NCI-H1105 treated with DMSO at 0.1 percent for 48 hours (cell line): ENCODE measurements around the gene RRP36.
"Not testable (repeated sequence)": the region's sequence is repeated elsewhere in the genome, so short reads cannot be mapped to it uniquely, and the experiment has no call there.

Experiments
- DNase-seq: peaks from one replicate; lab custom pipeline; 2025; lab: John Stamatoyannopoulos, UW

RRP36 gene, protein sequence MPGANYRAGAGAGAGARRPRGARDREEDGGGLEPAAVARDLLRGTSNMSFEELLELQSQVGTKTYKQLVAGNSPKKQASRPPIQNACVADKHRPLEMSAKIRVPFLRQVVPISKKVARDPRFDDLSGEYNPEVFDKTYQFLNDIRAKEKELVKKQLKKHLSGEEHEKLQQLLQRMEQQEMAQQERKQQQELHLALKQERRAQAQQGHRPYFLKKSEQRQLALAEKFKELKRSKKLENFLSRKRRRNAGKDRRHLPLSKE

DNA sequence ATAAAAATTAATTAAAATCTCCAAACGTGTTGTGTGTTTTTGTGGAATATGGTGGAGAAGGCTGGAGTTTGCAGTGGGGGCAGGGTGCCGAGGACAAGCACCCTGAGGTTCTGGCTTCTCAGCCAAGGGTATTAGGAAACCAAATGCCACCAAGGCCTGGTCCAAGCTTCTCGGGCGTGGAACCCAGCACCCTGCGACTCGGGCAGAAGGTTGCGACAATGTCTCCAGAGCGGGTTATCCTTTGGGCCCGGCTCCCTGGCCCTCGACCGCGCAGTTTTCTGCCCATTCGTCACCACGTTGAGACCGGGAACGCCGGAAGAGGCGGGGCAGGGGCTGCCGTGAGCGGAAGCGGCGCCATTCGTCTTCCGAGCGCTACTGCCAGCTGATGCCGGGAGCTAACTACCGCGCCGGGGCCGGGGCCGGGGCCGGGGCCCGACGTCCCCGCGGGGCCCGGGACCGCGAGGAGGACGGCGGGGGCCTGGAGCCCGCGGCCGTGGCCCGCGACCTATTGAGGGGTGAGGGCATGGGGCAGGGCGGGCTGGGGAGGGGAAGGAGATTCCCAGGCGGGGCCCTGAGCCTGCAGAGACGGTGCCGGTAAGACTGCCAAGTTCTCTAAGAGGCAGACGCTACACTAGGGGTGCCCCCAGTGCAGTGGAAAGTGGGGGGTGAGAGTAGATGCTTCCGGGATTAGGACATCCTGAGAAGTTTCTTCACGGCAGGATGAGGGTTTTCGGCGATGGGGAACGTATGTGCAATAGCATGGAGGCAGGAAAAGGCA lies at the start of gene RRP36:
TSS of gene RRP36 (plus strand) at position 354 of the 778 bp plus-strand sequence. CDS start at position 386, 32 bp downstream.
- DNase-seq = peak; percentile 63

DNA sequence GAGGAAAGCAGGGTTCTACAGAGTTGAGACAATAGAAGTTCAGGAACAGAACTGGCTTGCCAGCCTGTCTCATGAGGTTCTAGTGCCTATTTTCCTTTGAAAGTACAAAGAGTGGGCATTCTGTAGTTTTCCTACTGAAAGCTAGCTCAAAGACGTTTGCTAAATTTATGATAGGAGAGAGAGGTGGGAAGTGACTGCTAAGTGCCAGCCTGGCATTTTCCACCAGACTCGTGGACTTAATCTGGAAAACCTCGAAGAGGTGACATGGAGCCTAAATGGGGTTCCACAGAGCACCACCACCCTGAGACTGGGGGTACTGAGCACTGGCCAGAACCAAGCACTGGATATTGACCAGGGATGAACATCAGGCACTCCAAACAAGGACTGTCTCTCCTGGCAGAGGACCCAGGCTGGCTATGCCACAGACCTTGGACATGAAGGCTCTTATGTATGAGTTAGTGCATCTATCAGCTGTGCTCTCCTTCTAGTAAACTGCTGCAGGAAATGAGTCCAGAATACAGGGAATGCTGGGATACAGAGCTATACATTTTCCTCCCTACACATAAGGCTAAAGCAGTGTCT lies 49.6 kb upstream of the RRP36 start:
- no peak for DNase-seq

DNA sequence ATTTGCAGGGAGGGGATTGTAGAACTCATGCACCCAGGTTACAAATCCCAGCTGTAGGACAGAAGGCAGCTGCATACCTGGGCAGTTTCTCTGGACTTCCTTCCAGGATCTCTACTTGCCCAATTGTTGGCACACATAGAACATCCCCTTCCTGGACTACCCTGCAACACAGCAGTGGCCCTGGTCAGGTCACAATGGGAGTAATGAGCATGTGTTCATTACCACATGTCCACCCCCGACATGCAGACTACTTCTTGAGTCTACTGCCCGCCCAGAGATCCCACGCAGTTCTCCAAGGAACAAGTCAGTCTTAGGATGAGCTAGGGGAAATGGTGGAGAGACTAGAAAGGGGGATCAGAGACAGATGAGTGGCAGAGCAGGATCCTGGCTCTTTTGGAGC lies 47.5 kb upstream of the RRP36 start:
- DNase-seq = no peak

DNA sequence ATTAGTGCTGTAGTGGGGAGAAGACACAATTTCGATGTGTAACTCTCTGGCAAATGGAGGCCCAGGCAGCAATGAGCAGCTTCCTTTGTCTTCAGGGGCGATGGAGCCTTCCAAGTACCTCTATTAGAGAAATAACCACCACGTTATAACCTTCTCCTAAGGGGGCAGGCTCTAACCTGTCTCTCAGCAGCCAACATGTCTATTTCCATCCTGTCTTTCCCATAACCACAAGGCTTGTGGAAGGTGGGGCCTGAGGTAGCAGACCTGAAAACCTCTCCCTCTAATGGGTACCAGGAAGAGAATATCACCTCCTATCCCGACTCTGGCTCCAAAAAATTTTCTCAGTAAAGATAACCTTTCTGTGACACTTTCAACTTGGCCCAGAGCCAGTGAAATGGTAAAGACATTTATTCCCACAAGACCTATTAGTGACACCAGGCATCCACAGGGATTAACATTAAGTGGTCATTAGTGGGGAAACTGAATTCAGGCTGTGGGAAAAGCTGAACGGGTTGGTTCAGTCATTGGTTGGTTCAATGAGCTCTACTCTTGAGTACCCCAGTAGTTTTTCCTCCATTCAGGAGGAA lies 46.4 kb upstream of the RRP36 start:
- no peak for DNase-seq

DNA sequence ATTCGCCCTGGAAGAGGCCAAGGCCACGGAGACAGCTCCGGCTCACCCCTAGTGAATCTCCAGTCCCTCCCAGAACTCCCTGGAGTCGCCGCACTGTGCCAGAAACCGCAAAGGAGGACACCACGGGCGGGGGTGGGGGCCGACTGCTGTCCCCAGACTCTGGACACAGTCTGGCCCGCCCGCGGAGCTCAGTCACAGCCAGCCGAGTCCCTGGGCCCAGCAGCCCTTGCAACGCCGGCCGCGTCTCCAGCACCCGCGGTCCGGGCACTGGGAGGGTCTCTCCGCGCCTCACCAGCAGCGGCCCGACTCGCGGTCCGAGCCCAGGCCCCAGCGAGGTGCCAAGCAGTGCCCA lies 43.0 kb upstream of the RRP36 start:
- no peak for DNase-seq

DNA sequence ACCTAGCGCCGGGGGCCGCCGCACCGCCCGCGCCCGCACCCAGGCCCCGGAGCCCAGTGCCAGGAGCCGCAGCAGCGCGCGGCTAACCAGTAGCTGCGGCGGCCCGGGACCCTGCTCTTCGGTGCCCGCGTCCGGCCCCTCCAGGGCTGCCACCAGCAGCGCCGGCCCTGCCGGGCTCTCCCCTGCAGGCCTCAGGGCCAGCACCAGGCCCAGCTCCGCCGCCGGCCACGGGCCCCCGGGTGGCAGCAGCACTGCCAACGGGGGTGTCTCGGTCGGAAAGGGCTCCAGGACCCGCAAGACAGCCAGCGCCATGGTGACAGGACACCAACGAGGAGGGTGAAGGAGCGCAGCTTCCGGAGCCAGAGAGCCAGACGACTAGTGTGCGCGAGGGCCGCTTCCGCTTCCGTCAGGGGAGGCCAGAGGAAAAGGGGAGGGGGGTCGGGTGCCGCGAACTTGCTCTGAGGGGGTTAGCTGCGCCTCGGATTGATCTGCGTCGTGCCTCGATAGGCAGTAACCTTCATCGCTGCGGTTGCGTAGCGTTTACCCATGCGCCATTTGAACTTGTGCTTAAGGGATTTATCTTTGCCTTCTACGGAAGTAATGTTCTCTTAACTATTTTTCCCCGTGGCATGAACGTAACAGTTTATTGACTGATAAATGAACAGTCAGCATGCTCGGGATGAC lies 42.4 kb upstream of the RRP36 start, which contains the start of gene PEX6:
TSS of gene PEX6 (minus strand) at position 343 of the 684 bp plus-strand sequence. CDS start at position 312, 31 bp downstream.
- DNase-seq = peak; percentile 93

DNA sequence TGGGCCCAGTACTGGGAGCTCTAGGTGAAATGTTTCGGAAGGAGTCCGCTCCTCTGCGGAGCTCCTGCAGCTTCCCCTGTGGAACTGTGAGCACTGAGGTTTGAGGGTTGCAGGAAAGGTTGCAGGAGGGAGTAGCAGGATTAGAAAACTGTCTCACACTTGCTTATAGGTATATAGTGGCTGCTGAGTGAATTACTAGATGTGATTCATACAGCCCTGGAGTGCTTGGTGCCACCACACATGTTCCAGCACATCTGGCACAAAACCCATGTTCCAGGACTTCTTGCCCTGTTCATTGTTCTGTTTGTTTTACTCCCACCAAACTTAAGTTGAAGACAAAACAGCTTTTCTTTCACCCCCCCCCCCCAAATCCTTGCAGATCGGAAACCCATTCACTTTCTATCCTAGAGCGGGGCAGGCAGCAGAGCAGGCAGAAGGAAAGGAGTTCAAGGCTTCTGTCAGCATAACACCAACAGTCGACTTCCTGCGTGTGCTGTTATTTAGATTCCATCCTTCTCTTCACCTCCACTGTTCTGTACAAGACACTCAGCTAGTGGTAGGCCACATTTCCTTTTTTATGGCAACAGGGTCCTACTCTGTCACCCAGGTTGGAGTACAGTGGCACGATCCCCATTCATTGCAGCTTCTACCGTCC lies 41.8 kb upstream of the RRP36 start:
- no peak for DNase-seq

DNA sequence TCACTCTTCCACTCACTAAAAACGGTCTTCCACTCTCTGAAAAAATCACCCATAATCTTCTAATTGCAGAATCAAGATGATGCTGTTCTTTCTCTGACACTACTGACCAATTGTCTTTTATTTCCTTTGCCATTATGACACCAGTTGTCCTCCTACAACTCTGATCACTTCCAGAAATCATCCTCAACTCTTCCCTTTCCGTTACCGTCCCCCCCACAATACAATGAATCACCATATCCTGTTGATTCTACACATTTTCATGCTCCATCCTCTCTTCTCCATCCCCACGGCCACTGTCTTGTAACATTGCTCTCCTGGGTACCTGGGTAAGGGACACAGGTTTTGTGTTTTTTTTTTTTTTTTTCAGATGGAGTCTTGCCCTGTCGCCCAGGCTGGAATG lies 39.6 kb upstream of the RRP36 start:
- no peak for DNase-seq

DNA sequence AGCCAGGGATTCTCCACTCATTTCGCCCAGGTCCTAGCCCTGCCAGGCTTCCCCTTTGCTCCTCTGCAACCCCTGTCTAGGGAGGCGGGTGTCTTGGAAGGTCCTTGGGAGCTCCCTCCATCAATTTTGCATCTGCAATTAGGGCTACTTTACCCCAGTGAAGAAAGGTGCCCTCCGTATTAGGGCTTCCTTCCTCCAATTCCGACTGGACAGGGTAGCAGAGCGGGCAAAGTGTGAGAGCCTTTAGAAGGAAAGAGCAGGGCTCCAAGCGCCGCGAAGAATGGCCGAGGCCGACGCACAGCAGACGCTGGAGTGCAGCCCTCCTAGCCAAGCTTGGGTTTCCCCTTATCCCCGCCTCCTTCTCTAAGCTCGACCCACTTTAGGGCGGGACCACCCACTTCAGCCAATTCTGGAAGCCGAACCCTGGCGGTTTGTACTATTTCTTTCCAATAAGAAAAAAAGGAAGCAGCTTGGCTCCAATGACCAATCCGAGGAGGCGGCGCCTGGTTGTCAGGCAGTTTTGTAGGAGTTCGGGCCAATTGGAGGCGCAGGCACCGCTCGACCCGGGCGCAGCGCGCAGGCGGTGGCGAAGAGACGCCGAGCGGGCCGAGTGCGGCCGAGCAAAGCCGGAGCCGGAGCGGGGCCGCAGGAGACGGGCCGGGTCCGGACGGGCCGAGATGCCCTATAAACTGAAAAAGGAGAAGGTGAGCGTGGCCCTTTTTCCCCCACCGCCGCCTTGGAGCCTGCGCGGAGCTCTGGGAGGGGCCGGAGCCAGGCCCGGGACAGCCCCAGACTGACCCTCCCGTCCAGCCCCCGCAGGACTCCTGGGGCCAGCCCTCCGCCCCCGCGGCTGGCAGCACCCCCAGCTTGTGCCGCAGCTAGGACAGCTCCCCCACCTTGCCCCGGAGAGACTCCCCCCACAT lies 37.2 kb upstream of the RRP36 start, which contains the start of gene PPP2R5D:
TSS of gene PPP2R5D (plus strand) at position 570 of the 923 bp plus-strand sequence. CDS start at position 678, 108 bp downstream.
- DNase-seq = peak; percentile 100

DNA sequence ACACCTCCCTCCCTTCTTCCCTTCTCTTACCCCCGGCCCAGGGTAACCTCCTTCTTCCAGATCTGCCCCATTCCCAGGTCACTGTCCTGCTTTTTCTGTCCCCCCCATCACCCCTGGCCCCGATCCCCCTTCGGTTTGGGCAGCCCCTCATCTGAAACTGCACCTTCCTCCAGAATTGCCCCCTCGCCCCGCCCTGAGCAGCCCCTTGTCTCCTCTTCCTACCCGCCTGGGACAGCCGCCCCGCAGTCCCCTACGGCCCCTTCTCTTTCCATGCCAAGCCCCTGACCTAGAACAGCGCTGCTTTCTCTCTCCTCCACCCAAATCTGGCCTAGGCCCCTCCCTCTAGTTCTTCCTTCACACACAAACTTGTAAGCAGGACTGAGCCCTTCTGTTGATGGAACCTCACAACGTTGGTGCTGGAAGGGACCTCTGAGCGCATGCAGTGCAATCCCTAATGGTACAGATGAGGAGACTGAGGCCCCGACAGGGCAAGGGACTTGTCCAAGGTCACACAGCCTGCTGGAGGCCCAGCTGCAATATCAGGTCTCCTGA lies 36.4 kb upstream of the RRP36 start:
- no peak for DNase-seq

DNA sequence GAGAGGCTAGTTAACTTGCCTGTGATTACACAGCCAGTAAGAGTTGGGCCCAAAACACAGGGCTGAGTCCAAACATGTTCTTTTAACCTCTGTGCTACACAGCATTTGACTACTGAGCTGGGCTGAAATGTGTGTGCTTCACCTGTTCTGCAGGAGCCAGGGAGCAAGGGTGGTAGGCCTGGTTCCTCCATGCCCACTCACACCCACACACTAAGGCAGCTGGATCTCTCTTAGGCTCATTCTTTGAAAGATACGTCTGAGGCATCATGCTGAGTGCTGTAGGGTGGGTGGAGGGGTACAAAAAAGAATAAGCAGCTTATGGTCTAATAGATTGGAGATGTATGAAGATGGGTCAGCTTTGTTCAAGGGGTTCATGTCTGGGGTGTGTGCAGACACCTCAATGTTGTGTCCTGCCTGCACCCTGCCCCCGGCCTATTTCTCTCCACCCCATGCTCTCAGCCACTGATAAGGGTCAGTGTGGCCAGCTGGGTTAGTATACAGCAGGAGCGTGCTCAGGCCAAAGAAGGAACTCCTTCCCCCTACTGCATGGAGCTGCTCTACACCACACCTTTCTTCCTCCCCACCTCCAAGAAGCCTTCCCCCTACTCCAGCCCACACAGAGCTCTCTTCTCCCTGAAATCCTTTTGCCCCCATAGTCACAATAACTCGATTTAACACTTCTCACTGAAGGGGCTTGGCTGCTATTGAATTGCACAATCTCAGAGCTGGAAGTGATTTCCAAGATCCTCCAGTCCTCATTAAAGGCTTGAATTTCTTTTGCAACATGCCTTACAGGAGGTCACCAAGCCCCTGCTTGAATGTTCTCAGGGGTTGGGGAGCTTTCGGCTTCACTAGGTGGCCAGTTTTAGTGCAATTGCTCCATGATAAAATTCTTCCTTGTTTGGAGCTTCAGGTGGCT lies 33.6 kb upstream of the RRP36 start:
- no peak for DNase-seq

DNA sequence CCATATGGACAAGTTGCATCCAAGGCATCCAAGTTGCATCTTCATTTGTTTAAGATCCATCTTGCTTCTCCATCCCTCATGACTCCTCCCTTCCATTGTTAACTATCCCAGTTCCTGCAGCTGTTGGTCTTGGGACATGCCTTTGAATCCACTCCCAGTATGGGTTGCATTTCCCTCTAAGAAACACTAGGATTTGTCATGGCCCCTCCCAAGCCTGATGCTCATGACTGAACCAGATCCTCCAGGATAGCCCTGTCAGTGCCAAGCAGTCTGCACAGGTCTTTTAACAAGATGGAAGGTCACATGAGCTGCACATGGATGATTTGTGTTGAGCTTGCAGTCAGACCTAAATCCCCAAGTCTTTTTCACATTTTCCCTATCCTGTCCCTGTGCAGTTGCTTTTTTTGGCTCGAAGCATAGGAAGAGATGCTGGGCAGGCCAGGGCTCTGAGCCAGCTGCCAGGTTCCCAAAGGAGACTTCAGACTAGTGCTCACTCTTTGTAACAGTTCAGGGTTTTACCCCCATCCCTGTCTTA lies 32.9 kb upstream of the RRP36 start:
- no peak for DNase-seq

DNA sequence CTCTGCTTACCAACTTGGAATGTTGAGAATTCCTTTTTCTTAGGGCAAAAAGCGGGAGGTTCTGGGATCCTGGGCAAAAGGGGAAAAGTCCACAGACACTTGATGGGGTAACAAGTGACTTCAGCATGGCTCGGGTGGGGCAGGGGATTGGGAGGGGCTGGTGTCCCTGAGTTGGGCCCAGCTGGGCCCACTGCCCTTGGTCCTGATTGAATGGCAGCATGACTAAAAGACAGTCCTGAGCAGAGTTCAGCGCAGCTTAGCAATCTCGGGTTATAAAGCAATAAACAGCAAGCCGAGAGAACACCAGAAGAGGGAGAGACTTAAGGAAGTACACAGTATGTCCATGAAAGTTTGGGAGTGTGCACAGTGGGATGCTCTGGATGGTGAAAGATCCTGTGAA lies 31.5 kb upstream of the RRP36 start:
- DNase-seq = no peak

DNA sequence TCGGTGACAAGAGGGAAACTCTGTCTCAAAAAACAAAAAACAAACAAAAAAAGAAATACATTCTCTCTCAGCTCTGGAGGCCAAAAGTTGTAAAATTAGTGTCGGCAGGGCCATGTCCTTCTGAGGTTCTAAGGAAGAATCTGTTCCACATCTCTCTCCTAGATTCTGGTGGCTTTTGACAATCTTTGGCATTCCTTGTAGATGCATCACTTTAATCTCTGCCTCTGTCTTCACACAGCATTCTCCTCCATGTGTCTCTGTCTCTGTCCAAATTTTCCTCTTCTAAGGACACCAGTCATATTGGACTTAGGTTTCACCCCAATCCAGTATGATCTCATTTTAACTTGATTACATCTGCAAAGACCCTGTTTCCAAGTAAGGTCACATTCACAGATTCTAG lies 28.0 kb upstream of the RRP36 start:
- DNase-seq = no peak

DNA sequence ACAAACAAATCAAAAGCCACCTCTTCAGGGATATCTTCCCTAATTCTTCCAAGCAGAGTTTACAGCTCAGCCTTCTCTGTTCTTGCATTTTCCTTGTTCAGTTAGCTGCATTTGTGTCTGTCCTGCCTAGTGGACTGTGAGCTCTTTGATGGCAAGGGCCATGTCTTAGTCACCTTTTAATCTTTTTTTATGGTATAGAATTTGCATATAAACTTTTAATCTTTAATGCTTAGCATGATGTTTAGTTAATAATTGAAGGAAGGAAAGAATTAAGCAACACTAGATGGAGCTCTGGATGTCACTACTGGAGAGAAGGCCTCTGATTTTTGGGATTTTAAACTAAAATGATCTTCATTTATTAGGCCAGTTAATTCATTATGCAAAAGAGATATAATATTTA lies 24.9 kb upstream of the RRP36 start:
- no peak for DNase-seq

DNA sequence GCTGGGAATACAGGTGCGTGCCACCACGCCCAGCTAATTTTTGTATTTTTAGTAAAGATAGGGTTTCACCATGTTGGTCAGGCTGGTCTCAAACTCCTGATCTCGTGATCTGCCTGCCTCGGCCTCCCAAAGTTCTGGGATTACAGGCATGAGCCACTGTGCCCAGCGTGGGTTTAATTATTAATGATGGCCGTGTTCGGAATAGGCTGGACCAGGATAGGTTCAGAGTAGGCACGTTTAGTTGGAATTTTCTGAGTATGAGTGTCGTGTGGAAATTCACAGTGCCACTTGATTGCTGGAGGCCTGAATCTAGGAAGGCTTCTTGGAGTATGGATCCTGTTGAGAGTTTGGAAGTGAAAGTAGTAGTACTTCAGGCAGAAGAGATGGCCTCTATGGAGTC lies 23.2 kb upstream of the RRP36 start:
- DNase-seq = not testable (repeated sequence)

DNA sequence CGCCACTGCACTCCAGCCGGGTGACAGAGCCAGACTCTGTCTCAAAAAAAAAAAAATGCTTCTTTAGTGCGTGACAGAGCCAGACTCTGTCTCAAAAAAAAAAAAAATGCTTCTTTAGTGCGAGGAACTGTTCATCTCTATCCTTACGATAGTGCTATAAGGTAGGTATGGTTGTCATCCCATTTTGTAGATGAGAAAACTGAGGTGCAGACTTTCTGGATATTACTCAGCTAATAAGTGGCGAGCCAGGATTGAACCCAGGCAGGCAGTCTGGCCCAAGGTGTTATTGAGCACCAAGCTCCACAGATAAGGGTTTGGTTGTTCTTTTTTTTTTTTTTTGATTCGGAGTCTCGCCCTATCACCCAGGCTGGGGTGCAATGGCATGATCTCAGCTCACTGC lies 19.6 kb upstream of the RRP36 start:
- no peak for DNase-seq

DNA sequence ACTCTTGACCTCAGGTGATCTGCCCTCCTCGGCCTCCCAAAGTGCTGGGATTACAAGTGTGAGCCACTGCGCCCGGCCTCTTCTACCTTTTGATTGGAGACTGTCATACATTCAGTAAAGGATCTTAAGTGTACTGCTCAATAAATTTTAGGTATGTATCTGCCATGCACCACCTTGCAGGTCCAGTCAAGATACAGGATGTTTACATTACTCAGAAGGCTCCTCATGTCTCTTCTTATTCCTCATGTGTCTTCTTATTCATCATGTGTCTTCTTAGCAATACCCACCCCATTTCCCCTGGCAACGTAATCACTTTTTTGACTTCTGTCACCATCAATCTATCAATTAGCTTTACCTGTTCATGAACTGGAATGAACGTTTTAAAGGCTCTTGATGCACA lies 15.6 kb upstream of the RRP36 start:
- no peak for DNase-seq

DNA sequence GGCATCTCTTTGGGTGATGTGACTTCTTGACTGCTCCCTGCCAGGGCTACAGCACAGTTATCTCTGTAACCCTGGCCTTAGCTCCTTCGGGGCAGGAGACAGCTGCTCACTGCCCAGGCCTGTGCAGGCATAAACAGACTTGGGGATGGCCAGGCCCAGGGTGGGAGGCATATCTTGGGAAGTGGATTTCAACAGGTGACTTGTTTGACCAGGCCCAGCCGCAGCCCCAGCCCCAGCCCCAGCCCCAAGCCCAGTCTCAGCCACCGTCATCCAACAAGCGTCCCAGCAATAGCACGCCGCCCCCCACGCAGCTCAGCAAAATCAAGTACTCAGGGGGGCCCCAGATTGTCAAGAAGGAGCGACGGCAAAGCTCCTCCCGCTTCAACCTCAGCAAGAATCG lies 15.2 kb upstream of the RRP36 start:
- DNase-seq = no peak
